Right lobe of liver (tissue), 6 donors: ENCODE measurements around the gene MDFIC. TPM values are rescaled to one million over a fixed set of nuclear protein-coding genes. Genes with fewer than 3 reads are reported as not detected.
A peak's percentile ranks its signal among the peaks of the same experiment; 100 is the strongest.

Source experiments
- ATAC-seq, 4 donors: fragments of 200-7000 bp; cut with Tn5 transposase; one replicate each; pipeline ENCODE4 v1.9.1; 2020; ENCODE audit warnings: mild to moderate bottlenecking in 4 of 4, moderate library complexity in 4 of 4
- DNase-seq, 3 donors: peaks; one replicate each; pipeline ENCODE4 v3.0.0-alpha.2; 2020
- H3K27ac ChIP-seq, 3 donors: fragments of 200-600 bp; one replicate each; pipeline ENCODE4 v1.8.0; 2022
- H3K27me3 ChIP-seq, 2 donors: fragments of 200-600 bp; one replicate each; pipeline ENCODE4 v1.8.0; 2022
- H3K36me3 ChIP-seq, 4 donors: fragments of 200-600 bp; sonication (generic) in 1 of 4; one replicate each; pipeline versions ENCODE4 v1.5.1 to v1.8.0; 2017 to 2022; ENCODE audit warnings: control low read depth in 1 of 4
- H3K4me1 ChIP-seq, 4 donors: fragments of 200-600 bp; sonication (generic) in 1 of 4; one replicate each; pipeline versions ENCODE4 v1.5.1 to v1.8.0; 2017 to 2022; ENCODE audit warnings: control low read depth in 1 of 4
- H3K4me3 ChIP-seq, 3 donors: fragments of 200-600 bp; one replicate each; pipeline ENCODE4 v1.8.0; 2022
- H3K9me3 ChIP-seq, 4 donors: fragments of 200-600 bp; sonication (generic) in 1 of 4; one replicate each; pipeline versions ENCODE4 v1.5.1 to v1.8.0; 2017 to 2022; ENCODE audit warnings: control low read depth in 1 of 4
- POLR2A ChIP-seq: fragments of 450-650 bp; IDR thresholded peaks from one replicate; pipeline ENCODE4 v1.6.1; 2017; ENCODE audit warnings: antibody characterized with exemption, mild to moderate bottlenecking
- WGBS: methylation state at CpG from one replicate; pipeline ENCODE4 v1.1.6; 2018; ENCODE audit warnings: low coverage, low lambda C conversion rate; ENCODE audit not compliant: insufficient coverage; ENCODE audit errors: missing lambda C conversion rate; 5-methylcytosine and 5-hydroxymethylcytosine counted together
- intact Hi-C, 2 donors: fragments of 100-400 bp; cut with DNase I; formaldehyde crosslinking; loops; one replicate each; pipeline versions ENCODE4 v1.11.2 to v1.14.1; 2022
- total RNA-seq, 6 experiments: library from RNA; depleted of rRNA in 2 of 6; stranded (reverse); fragments of >200 nt in 2 of 6; fragmentation: NEBNext Ultra II Directional in 3 of 6; extraction: Animal tissue kit (Norgen Biotek cat#: 25700) in 3 of 6; gene quantifications; one replicate each; pipeline versions ENCODE4 v1.1.0 to v1.2.4, GENCODE V29; 2016 to 2023
- TF ChIP-seq, protein P1 (sequence below), 4 donors: fragments of 200-600 bp in 3 of 4; fragments of 450-650 bp in 1 of 4; IDR thresholded peaks; one replicate each; pipeline versions ENCODE4 v1.5.1 to v1.8.0; 2016 to 2022; ENCODE audit warnings: antibody characterized with exemption in 4 of 4, mild to moderate bottlenecking in 2 of 4
- donor health status: DM: no; HTN: yes; CAD: no.
- donor health status: DM: no; HTN: no; CAD: no.
- donor health status: DM: no; HTN: no; CAD: no.
- donor health status: DM: no; HTN: yes; CAD: no.
- donor health status: DM: no; HTN: yes; CAD: no.

MDFIC gene
- total RNA-seq, 6 experiments from 2014 or later = 7.5 to 20.7 (median 13.4) TPM

DNA sequence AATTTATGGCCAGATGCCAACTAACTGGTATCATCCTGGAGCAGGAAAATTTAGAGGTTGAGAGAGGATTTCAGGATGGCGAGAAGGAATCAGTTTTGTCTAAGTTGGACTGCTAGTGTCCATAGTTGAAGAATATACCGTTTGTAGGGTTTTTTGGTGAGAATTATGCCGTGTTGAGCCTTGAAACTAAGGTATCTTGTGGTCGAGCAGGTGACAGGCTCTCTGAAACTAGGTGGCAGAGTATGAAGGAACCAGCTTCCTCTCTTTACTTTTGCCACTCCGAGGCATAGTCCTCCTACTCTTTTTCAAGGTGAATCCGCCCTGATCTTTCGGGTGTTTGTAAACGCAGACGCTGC is 9.7 kb downstream of the MDFIC start:
- peak in 1 of 4 donors; percentile 36 for ATAC-seq
- DNase-seq = no peak
- intact Hi-C loops = no loop called here
- Histone ChIP-seq H3K27me3 (no peaks in the 10 kb centered on the region), H3K9me3 (no peaks in the 10 kb centered on the region), H3K4me3 (no peak overlapping the region), H3K36me3 (no peaks in the 10 kb centered on the region), H3K27ac (no peak overlapping the region), H3K4me1 (peaks cover 0 to 11% (median 0%) of the 10 kb centered on the region in 4 donors)
- 87% methylated on average over 9 of the region's 9 CpGs for WGBS
- TF ChIP-seq POLR2A = no peak
- TF ChIP-seq, protein P1, sequence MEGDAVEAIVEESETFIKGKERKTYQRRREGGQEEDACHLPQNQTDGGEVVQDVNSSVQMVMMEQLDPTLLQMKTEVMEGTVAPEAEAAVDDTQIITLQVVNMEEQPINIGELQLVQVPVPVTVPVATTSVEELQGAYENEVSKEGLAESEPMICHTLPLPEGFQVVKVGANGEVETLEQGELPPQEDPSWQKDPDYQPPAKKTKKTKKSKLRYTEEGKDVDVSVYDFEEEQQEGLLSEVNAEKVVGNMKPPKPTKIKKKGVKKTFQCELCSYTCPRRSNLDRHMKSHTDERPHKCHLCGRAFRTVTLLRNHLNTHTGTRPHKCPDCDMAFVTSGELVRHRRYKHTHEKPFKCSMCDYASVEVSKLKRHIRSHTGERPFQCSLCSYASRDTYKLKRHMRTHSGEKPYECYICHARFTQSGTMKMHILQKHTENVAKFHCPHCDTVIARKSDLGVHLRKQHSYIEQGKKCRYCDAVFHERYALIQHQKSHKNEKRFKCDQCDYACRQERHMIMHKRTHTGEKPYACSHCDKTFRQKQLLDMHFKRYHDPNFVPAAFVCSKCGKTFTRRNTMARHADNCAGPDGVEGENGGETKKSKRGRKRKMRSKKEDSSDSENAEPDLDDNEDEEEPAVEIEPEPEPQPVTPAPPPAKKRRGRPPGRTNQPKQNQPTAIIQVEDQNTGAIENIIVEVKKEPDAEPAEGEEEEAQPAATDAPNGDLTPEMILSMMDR (IDR thresholded peaks at IDR 0.05) = no peak

DNA sequence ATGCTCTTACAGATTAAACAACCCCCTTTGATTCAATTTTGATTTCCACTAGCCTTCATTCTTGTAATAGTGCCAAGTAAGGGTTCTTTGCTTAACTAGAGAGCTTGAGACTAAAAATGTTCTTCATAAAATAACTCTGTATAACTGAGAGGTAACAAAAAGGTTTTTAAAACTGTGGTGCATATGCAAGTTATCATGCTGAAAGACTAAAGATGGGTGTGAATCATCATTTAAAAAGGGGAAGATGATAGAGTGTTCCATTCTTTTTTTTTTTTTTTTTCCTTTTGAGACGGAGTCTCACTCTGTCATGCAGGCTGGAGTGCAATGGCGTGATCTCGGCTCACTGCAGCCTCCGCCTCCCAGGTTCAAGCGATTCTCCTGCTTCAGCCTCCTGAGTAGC is 11.1 kb downstream of the MDFIC start:
- Histone ChIP-seq H3K4me3 (no peak overlapping the region), H3K27me3 (no peaks in the 10 kb centered on the region), H3K36me3 (no peaks in the 10 kb centered on the region), H3K27ac (no peak overlapping the region), H3K9me3 (no peaks in the 10 kb centered on the region), H3K4me1 (peaks cover 0 to 11% (median 0%) of the 10 kb centered on the region in 4 donors)
- ATAC-seq (peak in 1 of 4 donors; percentile 36), DNase-seq (no peak)
- intact Hi-C loops = no loop called here
- 96% methylated on average over 5 of the region's 5 CpGs for WGBS
- TF ChIP-seq POLR2A = no peak
- TF ChIP-seq, protein P1 (IDR thresholded peaks at IDR 0.05) = no peak

DNA sequence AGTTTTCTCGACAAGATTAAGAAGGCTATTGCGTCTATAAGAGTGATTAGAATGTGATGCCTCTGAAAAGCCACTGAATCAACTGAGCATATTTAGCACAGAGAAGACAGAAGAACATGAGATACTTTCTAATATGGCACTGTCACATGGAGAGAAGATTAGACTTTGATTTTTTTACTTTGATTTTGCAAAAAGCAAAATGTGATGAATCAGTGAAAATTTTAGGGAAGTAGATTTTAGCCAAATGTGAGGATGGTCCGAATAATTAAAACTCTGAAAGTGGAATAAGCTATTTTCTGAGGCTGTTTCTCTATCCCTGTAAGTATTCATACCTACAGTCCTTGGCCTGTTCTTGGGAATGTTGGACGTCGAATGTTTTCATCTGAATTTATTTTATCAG is 11.8 kb downstream of the MDFIC start:
- no peaks in the 10 kb centered on the region for H3K9me3 ChIP-seq
- H3K4me3 ChIP-seq = no peak overlapping the region
- ATAC-seq (no peak), DNase-seq (no peak)
- no peak overlapping the region for H3K27ac ChIP-seq
- TF ChIP-seq, protein P1 (IDR thresholded peaks at IDR 0.05) = no peak
- no peak for TF ChIP-seq POLR2A
- no peaks in the 10 kb centered on the region for H3K27me3 ChIP-seq
- no peaks in the 10 kb centered on the region for H3K36me3 ChIP-seq
- intact Hi-C loops = no loop called here
- H3K4me1 ChIP-seq = peaks cover 0 to 11% (median 0%) of the 10 kb centered on the region in 4 donors
- 75% methylated on average over 5 of the region's 5 CpGs for WGBS

DNA sequence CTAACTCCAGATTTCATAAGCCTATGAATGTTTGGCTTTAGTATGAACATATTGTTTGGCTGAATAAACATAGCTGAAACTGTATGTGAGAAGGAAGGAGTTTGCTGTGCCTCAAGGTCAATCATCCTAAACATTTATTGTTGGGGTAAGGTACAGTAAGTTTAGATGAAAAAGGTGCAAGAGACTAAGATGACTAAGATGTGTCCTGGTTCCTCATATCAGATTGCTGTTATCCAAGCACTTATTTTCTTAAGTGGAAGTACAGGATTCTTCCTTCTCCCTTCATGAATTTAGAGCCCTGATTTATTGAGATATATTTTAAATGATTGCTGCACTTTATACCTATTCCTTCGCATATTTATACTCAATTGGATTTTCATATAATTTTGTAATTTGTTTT is 12.2 kb downstream of the MDFIC start:
- Histone ChIP-seq H3K4me3 (no peak overlapping the region), H3K9me3 (no peaks in the 10 kb centered on the region), H3K27me3 (no peaks in the 10 kb centered on the region), H3K4me1 (peaks cover 0 to 11% (median 0%) of the 10 kb centered on the region in 4 donors), H3K27ac (no peak overlapping the region), H3K36me3 (no peaks in the 10 kb centered on the region)
- ATAC-seq (no peak), DNase-seq (no peak)
- no peak for TF ChIP-seq POLR2A
- TF ChIP-seq, protein P1 (IDR thresholded peaks at IDR 0.05) = no peak
- 92% methylated on average over 1 of the region's 1 CpG for WGBS
- intact Hi-C loops = no loop called here

DNA sequence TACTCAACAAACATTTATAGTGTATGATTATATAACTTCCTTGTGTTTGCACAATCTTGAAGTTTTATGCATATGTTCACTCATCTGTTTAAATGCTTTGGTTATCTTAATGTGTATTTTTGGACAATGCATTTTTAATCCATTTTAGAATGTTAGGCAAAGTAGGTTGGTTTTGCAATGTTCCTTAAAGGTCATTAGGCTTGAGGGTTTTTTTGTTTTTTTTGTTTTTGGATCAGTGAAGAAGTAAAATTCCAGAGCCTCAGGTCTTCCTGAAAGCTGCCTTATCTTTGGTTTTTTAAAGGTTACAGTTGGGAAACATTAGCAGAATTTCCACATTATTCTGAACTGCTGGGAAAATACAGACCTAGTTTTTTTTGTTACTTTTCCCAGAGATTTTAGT is 12.8 kb downstream of the MDFIC start:
- Histone ChIP-seq H3K27me3 (no peaks in the 10 kb centered on the region), H3K36me3 (no peaks in the 10 kb centered on the region), H3K9me3 (no peaks in the 10 kb centered on the region), H3K4me1 (peaks cover 0 to 11% (median 0%) of the 10 kb centered on the region in 4 donors), H3K27ac (no peak overlapping the region), H3K4me3 (no peak overlapping the region)
- ATAC-seq (peak in 1 of 4 donors; percentile 33), DNase-seq (no peak)
- intact Hi-C loops = no loop called here
- TF ChIP-seq POLR2A = no peak
- TF ChIP-seq, protein P1 (IDR thresholded peaks at IDR 0.05) = no peak
